GM23338 (cell line): ENCODE measurements around the gene ANO10. TPM values are rescaled to one million over a fixed set of nuclear protein-coding genes. Genes with fewer than 3 reads are reported as not detected.

Experiments
- ATAC-seq: fragments of 200-7000 bp; cut with Tn5 transposase; 3 replicates; pipeline ENCODE4 v1.9.1; 2020
- DNase-seq: peaks from one replicate; pipeline ENCODE4 v3.0.0-alpha.2; 2015; ENCODE audit warnings: low spot score
- H2AFZ ChIP-seq: fragments of 200-600 bp; sonication (generic); 2 replicates; pipeline ENCODE4 v1.8.0; 2016; ENCODE audit warnings: antibody characterized with exemption, mild to moderate bottlenecking, moderate library complexity
- H3F3A ChIP-seq: fragments of 200-600 bp; sonication (generic); replicated peaks from 2 replicates; pipeline ENCODE4 v1.8.0; 2017; ENCODE audit warnings: antibody characterized with exemption, mixed run types, low read depth
- H3K27ac ChIP-seq: fragments of 200-600 bp; sonication (generic); 2 replicates; pipeline ENCODE4 v1.6.1; 2016; ENCODE audit warnings: low read depth
- H3K27me3 ChIP-seq: fragments of 200-600 bp; sonication (generic); 2 replicates; pipeline ENCODE4 v1.8.0; 2016; ENCODE audit warnings: mild to moderate bottlenecking, mixed run types, moderate library complexity; ENCODE audit not compliant: insufficient read depth
- H3K36me3 ChIP-seq: fragments of 200-600 bp; sonication (generic); 2 replicates; pipeline ENCODE4 v1.8.0; 2016; ENCODE audit warnings: mild to moderate bottlenecking; ENCODE audit not compliant: insufficient read depth
- H3K4me1 ChIP-seq: fragments of 200-600 bp; sonication (generic); 2 replicates; pipeline ENCODE4 v1.8.0; 2016; ENCODE audit warnings: mild to moderate bottlenecking, moderate library complexity; ENCODE audit not compliant: insufficient read depth
- H3K4me2 ChIP-seq: fragments of 200-600 bp; sonication (generic); 2 replicates; pipeline ENCODE4 v1.7.1; 2017; ENCODE audit warnings: mixed run types
- H3K4me3 ChIP-seq: fragments of 200-600 bp; sonication (generic); 2 replicates; pipeline ENCODE4 v1.6.1; 2016; ENCODE audit warnings: mixed run types
- H3K79me2 ChIP-seq: fragments of 200-600 bp; sonication (generic); replicated peaks from 2 replicates; pipeline ENCODE4 v1.8.0; 2017; ENCODE audit warnings: mild to moderate bottlenecking; ENCODE audit not compliant: insufficient read depth
- H3K9me2 ChIP-seq: fragments of 200-600 bp; sonication (generic); 2 replicates; pipeline ENCODE4 v1.8.0; 2017; ENCODE audit not compliant: insufficient read depth
- H4K20me1 ChIP-seq: fragments of 200-600 bp; sonication (generic); replicated peaks from 2 replicates; pipeline ENCODE4 v1.8.0; 2017; ENCODE audit warnings: mild to moderate bottlenecking; ENCODE audit not compliant: insufficient read depth
- H3K27ac Mint-ChIP-seq: 2 replicates; pipeline ENCODE4 v1.8.0; 2020; ENCODE audit warnings: inconsistent platforms, mild to moderate bottlenecking, moderate library complexity, mixed read lengths
- H3K27me3 Mint-ChIP-seq: 3 replicates; pipeline ENCODE4 v1.8.0; 2022; ENCODE audit warnings: low read depth, mild to moderate bottlenecking, moderate library complexity, mixed read lengths, inconsistent platforms; ENCODE audit not compliant: insufficient read depth, poor library complexity
- H3K36me3 Mint-ChIP-seq: 3 replicates; pipeline ENCODE4 v1.8.0; 2021; ENCODE audit warnings: low read depth, mild to moderate bottlenecking, inconsistent platforms, moderate library complexity, mixed read lengths
- H3K4me1 Mint-ChIP-seq: 3 replicates; pipeline ENCODE4 v1.8.0; 2020; ENCODE audit warnings: mild to moderate bottlenecking, inconsistent platforms, mixed read lengths
- H3K4me3 Mint-ChIP-seq: 3 replicates; pipeline ENCODE4 v1.8.0; 2021; ENCODE audit warnings: moderate library complexity, mild to moderate bottlenecking, inconsistent platforms, mixed read lengths
- H3K9me3 Mint-ChIP-seq: 3 replicates; pipeline ENCODE4 v1.8.0; 2020; ENCODE audit warnings: moderate library complexity, mild to moderate bottlenecking, inconsistent platforms, mixed read lengths
- CREB1 ChIP-seq: fragments of 250-450 bp; sonication (Bioruptor Pico); IDR thresholded peaks from 2 replicates; pipeline ENCODE4 v1.5.0; 2020; ENCODE audit warnings: low read depth, mild to moderate bottlenecking, moderate library complexity
- EZH2 ChIP-seq: fragments of 200-600 bp; sonication (generic); IDR thresholded peaks from one replicate; pipeline ENCODE4 v1.8.0; 2017; ENCODE audit warnings: antibody characterized with exemption, mild to moderate bottlenecking, low read depth; ENCODE audit not compliant: unreplicated experiment
- EZH2phosphoT487 ChIP-seq: fragments of 200-600 bp; sonication (generic); IDR thresholded peaks from one replicate; pipeline ENCODE4 v1.8.1; 2018; ENCODE audit warnings: antibody characterized with exemption; ENCODE audit not compliant: unreplicated experiment
- JUNB ChIP-seq: IDR thresholded peaks from one replicate; pipeline ENCODE4 v1.6.1; 2016; ENCODE audit warnings: antibody characterized with exemption; ENCODE audit not compliant: unreplicated experiment
- NANOG ChIP-seq: IDR thresholded peaks from 2 replicates; pipeline ENCODE4 v1.6.1; 2016; ENCODE audit warnings: antibody characterized with exemption, borderline replicate concordance
- POLR2AphosphoS5 ChIP-seq: IDR thresholded peaks from 2 replicates; pipeline ENCODE4 v1.6.1; 2016; ENCODE audit warnings: antibody characterized with exemption, low read depth
- STAT1 ChIP-seq: IDR thresholded peaks from one replicate; pipeline ENCODE4 v1.6.1; 2016; ENCODE audit warnings: antibody characterized with exemption; ENCODE audit not compliant: unreplicated experiment
- ZNF114 ChIP-seq: fragments of 250-450 bp; sonication (Bioruptor Pico); IDR thresholded peaks from 2 replicates; pipeline ENCODE4 v1.5.0; 2020; ENCODE audit warnings: mild to moderate bottlenecking, moderate library complexity
- ZNF331 ChIP-seq: fragments of 250-450 bp; sonication (Bioruptor Pico); IDR thresholded peaks from 2 replicates; pipeline ENCODE4 v1.5.0; 2020; ENCODE audit warnings: low read depth, mild to moderate bottlenecking, moderate library complexity
- polyA plus RNA-seq: library from polyadenylated mRNA; unstranded; fragments of >200 nt; fragmentation: Nextera tagmentation; extraction: Ambion mirVana; gene quantifications from 2 replicates; pipeline ENCODE4 v1.2.1, GENCODE V29; 2016
- total RNA-seq: library from RNA; depleted of rRNA; stranded (reverse); fragments of >200 nt; shearing (Covaris generic); gene quantifications from 2 replicates; pipeline ENCODE4 v1.2.3, GENCODE V29; 2014
- TF ChIP-seq, protein P1 (sequence below): IDR thresholded peaks from one replicate; pipeline ENCODE4 v1.6.1; 2018; ENCODE audit warnings: antibody characterized with exemption; ENCODE audit not compliant: unreplicated experiment
- TF ChIP-seq, protein P2 (sequence below): fragments of 250-450 bp; sonication (Bioruptor Pico); IDR thresholded peaks from 2 replicates; pipeline ENCODE4 v1.5.0; 2020; ENCODE audit warnings: mild to moderate bottlenecking, moderate library complexity
- TF ChIP-seq, protein P3 (sequence below): IDR thresholded peaks from 2 replicates; pipeline ENCODE4 v1.6.1; 2016; ENCODE audit warnings: antibody characterized with exemption
- TF ChIP-seq, protein P4 (sequence below), 2 experiments: fragments of 200-600 bp in 1 of 2; sonication (generic) in 1 of 2; conservative IDR thresholded peaks; 2 replicates each; pipeline versions ENCODE4 v1.5.1 to v1.6.1; 2016 to 2017; ENCODE audit warnings: antibody characterized with exemption in 2 of 2, low read depth in 2 of 2, mild to moderate bottlenecking in 2 of 2, moderate library complexity in 1 of 2

Gene ANO10
- total and polyA plus RNA-seq, 2 experiments from 2014 or later: 29.2 to 48.1 TPM

DNA sequence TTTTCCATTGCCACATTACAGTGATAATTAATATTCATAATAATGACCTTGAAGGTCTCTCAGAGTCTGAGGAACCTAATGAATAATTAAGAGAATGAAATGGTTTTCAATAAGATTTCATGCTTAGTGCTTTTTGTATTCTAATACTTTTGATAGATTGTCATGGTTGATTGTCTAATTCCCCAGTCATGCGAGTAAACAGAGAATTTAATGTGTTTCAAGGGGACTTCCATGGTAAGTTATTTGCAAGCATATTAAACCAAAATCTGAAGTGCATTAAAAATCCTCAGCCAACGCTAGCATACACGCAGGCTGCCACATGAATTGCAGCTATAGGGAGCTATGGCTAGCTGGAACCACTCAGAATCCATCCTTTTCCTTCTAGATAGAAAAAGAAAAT is 18.9 kb upstream of the ANO10 start:
- Mint-ChIP-seq H3K36me3 (no peaks in the 10 kb centered on the region), H3K27me3 (peaks cover 6% of the 10 kb centered on the region), H3K27ac (no peak overlapping the region), H3K9me3 (no peaks in the 10 kb centered on the region), H3K4me3 (no peak overlapping the region), H3K4me1 (peaks cover 11% of the 10 kb centered on the region)
- no peaks in the 10 kb centered on the region for H3F3A ChIP-seq
- no peak overlapping the region for H3K4me2 ChIP-seq
- H3K36me3 ChIP-seq: no peaks in the 10 kb centered on the region
- no peak for DNase-seq
- H2AFZ ChIP-seq: no peak overlapping the region
- no peak overlapping the region for H3K4me3 ChIP-seq
- no peaks in the 10 kb centered on the region for H3K27me3 ChIP-seq
- H3K4me1 ChIP-seq: no peaks in the 10 kb centered on the region; the same call in 1 of the 2 replicates
- no peaks in the 10 kb centered on the region for H3K9me2 ChIP-seq
- H4K20me1 ChIP-seq: no peaks in the 10 kb centered on the region
- TF ChIP-seq, protein P1, sequence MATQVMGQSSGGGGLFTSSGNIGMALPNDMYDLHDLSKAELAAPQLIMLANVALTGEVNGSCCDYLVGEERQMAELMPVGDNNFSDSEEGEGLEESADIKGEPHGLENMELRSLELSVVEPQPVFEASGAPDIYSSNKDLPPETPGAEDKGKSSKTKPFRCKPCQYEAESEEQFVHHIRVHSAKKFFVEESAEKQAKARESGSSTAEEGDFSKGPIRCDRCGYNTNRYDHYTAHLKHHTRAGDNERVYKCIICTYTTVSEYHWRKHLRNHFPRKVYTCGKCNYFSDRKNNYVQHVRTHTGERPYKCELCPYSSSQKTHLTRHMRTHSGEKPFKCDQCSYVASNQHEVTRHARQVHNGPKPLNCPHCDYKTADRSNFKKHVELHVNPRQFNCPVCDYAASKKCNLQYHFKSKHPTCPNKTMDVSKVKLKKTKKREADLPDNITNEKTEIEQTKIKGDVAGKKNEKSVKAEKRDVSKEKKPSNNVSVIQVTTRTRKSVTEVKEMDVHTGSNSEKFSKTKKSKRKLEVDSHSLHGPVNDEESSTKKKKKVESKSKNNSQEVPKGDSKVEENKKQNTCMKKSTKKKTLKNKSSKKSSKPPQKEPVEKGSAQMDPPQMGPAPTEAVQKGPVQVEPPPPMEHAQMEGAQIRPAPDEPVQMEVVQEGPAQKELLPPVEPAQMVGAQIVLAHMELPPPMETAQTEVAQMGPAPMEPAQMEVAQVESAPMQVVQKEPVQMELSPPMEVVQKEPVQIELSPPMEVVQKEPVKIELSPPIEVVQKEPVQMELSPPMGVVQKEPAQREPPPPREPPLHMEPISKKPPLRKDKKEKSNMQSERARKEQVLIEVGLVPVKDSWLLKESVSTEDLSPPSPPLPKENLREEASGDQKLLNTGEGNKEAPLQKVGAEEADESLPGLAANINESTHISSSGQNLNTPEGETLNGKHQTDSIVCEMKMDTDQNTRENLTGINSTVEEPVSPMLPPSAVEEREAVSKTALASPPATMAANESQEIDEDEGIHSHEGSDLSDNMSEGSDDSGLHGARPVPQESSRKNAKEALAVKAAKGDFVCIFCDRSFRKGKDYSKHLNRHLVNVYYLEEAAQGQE: no peak
- no peak for TF ChIP-seq EZH2phosphoT487
- TF ChIP-seq ZNF331: no peak
- TF ChIP-seq, protein P2, sequence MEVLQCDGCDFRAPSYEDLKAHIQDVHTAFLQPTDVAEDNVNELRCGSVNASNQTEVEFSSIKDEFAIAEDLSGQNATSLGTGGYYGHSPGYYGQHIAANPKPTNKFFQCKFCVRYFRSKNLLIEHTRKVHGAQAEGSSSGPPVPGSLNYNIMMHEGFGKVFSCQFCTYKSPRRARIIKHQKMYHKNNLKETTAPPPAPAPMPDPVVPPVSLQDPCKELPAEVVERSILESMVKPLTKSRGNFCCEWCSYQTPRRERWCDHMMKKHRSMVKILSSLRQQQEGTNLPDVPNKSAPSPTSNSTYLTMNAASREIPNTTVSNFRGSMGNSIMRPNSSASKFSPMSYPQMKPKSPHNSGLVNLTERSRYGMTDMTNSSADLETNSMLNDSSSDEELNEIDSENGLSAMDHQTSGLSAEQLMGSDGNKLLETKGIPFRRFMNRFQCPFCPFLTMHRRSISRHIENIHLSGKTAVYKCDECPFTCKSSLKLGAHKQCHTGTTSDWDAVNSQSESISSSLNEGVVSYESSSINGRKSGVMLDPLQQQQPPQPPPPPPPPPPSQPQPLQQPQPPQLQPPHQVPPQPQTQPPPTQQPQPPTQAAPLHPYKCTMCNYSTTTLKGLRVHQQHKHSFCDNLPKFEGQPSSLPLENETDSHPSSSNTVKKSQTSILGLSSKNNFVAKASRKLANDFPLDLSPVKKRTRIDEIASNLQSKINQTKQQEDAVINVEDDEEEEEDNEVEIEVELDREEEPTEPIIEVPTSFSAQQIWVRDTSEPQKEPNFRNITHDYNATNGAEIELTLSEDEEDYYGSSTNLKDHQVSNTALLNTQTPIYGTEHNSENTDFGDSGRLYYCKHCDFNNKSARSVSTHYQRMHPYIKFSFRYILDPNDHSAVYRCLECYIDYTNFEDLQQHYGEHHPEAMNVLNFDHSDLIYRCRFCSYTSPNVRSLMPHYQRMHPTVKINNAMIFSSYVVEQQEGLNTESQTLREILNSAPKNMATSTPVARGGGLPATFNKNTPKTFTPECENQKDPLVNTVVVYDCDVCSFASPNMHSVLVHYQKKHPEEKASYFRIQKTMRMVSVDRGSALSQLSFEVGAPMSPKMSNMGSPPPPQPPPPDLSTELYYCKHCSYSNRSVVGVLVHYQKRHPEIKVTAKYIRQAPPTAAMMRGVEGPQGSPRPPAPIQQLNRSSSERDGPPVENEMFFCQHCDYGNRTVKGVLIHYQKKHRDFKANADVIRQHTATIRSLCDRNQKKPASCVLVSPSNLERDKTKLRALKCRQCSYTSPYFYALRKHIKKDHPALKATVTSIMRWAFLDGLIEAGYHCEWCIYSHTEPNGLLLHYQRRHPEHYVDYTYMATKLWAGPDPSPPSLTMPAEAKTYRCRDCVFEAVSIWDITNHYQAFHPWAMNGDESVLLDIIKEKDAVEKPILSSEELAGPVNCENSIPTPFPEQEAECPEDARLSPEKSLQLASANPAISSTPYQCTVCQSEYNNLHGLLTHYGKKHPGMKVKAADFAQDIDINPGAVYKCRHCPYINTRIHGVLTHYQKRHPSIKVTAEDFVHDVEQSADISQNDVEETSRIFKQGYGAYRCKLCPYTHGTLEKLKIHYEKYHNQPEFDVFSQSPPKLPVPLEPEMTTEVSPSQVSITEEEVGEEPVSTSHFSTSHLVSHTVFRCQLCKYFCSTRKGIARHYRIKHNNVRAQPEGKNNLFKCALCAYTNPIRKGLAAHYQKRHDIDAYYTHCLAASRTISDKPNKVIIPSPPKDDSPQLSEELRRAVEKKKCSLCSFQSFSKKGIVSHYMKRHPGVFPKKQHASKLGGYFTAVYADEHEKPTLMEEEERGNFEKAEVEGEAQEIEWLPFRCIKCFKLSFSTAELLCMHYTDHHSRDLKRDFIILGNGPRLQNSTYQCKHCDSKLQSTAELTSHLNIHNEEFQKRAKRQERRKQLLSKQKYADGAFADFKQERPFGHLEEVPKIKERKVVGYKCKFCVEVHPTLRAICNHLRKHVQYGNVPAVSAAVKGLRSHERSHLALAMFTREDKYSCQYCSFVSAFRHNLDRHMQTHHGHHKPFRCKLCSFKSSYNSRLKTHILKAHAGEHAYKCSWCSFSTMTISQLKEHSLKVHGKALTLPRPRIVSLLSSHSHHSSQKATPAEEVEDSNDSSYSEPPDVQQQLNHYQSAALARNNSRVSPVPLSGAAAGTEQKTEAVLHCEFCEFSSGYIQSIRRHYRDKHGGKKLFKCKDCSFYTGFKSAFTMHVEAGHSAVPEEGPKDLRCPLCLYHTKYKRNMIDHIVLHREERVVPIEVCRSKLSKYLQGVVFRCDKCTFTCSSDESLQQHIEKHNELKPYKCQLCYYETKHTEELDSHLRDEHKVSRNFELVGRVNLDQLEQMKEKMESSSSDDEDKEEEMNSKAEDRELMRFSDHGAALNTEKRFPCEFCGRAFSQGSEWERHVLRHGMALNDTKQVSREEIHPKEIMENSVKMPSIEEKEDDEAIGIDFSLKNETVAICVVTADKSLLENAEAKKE: no peak
- TF ChIP-seq, protein P3, sequence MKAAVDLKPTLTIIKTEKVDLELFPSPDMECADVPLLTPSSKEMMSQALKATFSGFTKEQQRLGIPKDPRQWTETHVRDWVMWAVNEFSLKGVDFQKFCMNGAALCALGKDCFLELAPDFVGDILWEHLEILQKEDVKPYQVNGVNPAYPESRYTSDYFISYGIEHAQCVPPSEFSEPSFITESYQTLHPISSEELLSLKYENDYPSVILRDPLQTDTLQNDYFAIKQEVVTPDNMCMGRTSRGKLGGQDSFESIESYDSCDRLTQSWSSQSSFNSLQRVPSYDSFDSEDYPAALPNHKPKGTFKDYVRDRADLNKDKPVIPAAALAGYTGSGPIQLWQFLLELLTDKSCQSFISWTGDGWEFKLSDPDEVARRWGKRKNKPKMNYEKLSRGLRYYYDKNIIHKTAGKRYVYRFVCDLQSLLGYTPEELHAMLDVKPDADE: no peak
- TF ChIP-seq STAT1: no peak
- TF ChIP-seq NANOG: no peak
- TF ChIP-seq, protein P4, sequence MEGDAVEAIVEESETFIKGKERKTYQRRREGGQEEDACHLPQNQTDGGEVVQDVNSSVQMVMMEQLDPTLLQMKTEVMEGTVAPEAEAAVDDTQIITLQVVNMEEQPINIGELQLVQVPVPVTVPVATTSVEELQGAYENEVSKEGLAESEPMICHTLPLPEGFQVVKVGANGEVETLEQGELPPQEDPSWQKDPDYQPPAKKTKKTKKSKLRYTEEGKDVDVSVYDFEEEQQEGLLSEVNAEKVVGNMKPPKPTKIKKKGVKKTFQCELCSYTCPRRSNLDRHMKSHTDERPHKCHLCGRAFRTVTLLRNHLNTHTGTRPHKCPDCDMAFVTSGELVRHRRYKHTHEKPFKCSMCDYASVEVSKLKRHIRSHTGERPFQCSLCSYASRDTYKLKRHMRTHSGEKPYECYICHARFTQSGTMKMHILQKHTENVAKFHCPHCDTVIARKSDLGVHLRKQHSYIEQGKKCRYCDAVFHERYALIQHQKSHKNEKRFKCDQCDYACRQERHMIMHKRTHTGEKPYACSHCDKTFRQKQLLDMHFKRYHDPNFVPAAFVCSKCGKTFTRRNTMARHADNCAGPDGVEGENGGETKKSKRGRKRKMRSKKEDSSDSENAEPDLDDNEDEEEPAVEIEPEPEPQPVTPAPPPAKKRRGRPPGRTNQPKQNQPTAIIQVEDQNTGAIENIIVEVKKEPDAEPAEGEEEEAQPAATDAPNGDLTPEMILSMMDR (conservative IDR thresholded peaks at IDR 0.05; ENCODE audit: low read depth in 2 of 2): no peak
- no peak for TF ChIP-seq ZNF114
- TF ChIP-seq CREB1 (CRISPR knock-in tag): no peak
- no peak for TF ChIP-seq EZH2
- no peak for TF ChIP-seq POLR2AphosphoS5
- TF ChIP-seq JUNB: no peak
- no peak overlapping the region for H3K27ac ChIP-seq
- no peak for ATAC-seq
- H3K79me2 ChIP-seq: no peaks in the 10 kb centered on the region
